T1000 (cell line): Measurements from ENCODE around the gene TAGLN2.

ENCODE experiments used
- DNase-seq: peaks from one replicate; lab custom pipeline; 2025; ENCODE audit warnings: mixed read lengths; lab: John Stamatoyannopoulos, UW

The TAGLN2 gene

DNA sequence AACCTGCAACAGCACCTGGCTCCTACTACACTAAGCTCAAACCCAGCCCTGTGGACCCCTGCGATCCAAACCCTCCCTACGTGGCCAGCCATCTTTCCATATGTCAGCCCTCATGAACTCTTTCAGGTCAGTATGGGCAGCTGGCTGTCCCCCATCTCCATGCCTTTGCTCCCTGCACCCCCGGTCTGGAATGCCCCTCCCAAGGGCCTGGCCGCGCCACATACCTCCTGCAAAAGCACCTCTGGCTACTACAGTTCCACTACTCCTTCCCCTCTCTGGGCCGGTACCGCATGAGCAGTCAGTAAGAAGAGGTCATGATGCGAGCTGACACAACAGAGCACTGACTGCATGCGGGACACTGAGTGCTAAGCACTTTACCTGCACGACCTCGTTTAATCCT is 10.0 kb upstream of the TAGLN2 start:
- DNase-seq: no peak

DNA sequence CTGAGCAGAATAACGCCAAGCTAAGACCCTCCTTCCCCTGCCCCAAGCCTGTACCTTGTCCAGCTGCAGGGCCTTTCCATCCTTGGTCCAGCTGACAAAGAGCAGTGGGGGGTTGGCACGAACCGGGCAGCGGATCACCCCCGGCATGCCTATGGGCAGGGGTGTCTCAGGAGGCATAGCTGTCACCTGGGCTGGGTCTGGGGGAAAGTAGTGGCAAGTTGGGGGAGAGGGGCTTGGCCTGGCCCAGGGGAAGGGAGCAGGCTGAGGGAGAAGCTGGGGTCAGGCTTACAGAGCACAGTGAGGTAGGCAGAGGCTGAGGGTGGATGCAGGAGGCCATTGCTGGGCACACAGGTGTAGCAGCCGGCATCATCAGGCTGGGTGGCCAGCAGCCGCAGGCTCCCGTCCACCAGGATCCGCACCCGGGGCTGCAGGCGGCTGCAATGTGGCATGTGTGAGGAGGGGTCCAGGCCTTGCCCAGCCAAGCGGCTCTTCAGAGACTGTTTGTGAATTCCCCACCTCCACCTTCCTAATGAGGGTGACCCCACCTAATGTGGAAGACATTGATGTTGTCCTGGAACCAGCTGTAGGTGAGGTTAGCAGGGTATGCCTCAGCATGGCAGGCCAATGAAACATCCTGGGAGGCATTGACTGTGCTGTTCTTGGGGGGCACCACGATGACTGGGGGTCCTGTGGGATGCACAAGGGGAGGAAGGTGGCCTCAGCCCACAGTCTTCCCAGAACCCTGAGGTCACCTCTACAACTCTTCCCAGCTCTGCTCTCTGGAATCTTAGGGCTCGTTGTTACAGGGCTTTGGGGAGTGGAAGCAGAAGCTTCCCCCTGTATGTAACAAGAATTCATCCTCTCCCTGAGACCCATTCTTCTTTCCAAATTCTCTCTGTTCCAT is 9.1 kb upstream of the TAGLN2 start:
- no peak for DNase-seq

DNA sequence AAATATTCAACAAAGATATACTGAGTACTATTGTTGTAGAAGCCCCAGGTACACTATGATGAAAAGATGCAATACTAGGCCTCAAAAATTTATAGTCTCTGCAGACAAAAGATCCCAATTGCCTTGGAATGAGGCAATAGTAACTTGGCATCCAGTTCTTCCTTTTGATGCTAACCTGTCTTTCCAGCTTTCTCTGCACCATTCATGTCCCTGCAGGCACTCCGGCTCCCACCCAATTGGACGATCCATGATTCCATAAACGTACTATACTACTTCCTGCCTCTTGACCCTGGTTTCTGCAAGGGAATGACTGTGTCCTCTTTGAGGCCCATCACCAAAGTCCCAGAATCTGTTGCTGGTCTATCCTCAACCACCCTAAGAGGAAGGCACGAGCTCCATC is 8.0 kb upstream of the TAGLN2 start:
- DNase-seq: no peak

DNA sequence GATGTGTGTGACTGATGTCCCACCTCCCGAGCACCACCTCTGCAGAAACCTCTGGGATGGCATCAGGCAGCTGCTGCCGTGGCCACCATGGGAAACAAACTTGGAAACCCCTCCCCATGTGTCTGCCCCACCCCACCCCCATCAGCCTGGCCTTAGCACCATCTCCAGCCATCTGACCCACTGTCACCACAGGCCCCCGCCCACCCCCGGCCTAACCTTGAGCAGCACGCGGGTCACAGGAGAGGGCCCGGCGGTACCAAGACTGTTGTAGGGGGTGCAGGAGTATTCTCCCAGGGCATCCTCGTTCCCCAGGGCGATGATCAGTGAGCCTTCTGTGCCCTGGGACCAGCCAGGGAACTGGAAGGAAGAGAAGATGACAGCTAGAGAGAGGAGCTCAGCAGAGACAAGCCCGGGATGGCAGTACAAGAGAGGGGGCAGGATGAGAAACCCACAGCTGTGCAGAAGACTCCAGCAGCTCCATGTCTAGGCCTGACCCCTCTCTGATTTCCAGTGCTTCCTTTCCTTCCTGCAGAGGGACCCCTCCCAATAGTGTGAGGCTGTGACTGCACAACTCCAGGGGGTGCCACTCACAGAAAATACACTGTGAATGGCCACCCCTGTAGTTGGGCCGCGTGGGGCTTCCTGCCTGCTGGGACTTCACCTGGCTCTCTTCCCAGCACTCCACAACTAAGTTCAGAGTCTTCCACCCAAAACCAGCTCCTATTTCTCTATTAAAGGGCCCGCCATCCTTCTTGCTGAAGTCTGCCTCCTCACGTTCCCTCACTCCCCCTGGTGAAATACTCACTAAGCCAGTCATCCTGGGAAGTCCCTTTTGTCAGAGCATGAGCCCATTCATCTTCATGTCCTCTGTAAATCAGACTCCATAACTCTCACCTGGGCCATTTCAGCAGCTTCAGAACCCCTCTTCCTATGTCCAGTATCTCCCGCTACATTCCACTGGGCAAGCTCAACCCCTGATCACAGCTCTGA is 7.3 kb upstream of the TAGLN2 start:
- no peak for DNase-seq

DNA sequence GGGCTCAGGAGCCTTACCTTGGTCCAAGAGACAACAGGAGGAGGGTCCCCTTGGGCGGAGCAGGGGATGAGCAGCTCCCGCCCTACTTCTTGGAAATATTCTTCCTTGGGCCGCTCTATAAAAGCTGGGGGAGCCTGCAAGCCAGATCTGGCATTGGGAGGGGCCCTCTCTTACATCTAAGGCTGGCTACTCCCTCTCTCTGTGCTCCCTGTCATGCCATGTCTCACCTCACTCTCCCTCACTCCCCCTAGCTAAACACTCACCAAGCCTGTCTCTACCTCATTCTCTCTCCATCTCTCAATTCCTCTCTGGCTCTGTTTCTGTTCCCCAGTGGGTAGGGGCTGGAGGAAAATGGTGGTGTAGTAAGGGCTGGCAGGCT is 6.5 kb upstream of the TAGLN2 start:
- no peak for DNase-seq

DNA sequence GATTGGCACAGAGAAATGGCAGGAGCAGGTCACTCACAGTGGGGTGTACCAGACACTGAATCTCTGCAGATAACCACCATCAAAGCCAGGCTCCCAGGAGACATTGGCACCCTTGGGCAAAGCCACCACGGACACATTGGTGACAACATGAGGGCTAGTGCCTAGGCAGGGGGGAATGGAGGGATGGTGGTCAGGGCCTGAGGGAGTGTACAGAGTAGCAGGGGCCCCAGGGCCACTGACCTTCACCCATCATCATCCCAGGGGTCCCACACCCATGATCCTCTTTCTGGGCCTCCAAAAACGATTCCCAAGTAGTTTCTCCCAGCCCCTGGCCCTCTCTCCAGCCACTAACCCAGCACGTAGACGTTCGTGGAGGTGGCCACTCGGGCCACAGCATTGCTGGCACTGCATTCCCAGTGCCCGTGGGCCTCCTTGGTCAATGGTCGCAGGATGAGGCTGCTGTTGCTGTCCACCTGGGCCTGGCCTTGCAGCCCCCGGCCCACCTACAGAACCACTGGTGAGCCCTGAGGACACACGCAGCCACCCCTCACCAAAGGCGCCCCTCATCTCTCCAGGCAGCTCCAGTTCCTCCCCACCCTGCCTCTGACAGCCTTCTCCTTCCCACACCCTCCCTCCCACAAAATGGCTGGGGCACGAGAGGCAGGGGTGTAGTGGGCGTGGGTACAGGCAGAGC is 5.9 kb upstream of the TAGLN2 start:
- no peak for DNase-seq

DNA sequence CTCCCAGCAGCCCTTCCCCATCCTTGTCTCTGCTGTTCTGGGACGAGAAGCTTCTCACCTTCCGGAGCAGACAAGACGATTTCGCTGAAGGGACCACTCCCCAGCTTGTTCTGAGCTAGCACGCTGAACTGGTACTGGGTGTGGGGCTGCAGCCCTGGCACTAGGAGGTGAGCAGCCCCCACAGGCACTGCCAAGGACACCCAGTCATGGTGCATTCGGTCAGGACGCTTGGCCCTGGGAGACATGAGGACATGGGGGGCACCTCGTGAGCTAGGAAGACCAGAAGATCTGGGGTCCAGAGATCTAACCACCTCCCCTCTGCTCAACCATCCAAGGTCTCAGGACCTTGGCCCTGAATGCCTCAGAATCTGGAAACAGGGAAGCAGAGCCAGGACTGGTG is 5.3 kb upstream of the TAGLN2 start:
- DNase-seq: no peak

DNA sequence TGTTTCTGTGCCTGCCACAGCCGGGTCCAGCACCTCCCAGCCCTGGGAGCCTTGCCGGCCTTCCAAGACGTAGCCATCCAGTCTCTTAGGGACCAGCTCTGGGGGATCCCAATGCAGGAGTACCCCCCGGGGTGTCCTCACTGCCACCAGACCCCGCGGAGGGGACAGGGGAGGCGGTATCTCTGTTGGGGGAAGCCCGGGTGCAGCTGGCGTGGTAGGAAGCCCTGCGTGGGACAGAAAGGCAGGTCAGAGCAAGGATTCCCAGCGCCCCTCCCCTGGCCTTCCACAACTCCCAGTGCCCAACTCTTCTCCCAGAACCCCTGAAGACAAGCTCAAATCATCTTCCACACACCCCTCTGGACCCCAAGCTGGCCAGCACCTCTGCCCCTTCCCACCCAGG is 4.9 kb upstream of the TAGLN2 start:
- DNase-seq: no peak

DNA sequence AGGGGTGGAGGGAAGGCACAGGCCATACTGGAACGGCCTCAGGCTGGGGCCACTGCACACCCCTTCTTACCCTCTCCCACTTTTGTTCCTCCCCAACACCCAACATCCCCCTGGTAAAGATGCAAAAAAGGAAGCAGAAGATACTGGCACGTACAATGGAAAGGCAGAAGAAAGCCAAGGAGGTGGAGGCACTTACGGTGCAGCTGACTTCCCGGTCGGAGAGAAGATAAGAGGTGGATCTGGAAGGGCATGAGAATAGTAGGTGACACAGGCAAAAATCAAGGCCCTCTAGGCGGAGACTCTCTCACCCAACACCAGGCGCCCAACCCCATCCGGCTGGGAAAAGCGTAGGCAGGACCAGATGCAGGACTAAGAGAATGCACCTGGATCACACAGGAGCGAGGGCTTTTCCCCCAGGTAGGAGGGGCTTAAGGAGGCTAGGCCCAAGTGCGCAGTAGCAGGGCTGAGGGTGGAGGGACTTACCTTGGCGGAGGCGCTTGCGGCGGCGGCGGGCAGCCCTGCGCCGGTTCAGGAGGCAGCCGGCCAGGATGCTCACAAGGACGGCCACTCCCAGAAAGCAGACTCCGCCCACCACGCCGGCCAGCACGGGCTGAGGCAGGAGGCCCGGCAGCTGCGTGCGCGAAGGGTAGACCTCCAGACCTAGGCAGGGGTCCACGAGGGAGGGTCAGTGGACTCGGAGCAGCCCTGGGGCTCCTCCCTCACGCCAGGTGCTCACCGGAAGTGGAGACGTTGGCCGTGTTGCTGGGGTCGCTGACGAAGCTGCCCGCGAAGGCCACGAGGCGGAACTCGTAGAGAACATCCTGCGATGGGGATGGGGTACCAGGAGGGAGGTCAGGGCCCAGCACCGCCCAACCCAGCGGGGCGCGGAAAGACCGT is 4.1 kb upstream of the TAGLN2 start:
- no peak for DNase-seq

DNA sequence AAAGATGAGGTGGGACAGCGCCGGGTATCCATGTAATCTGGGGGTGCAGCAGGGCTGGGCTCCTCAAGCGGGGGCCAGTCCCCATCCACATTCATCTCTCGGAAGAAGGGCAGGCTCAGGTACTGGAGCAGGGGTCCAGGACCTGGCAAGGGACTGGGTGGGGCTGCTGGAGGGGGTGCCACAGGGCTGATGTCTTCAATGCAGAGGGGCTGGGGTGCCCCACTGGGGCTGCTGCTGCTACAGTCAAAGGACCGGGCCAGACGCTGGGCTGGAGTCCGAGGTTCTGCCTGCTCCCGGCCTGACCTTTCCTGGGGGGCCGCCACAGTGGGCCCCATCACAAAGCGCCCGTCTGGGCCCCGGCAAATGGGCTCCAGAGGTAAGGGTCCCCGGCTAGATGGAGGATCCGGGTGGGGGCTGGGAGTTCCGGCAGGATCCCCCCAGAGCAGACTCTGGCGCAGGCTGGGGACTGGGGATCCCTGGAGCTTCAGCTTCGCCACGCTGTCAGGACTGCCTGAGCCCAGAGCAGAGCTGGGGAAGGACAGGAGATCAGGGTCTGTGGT is 3.3 kb upstream of the TAGLN2 start:
- no peak for DNase-seq

DNA sequence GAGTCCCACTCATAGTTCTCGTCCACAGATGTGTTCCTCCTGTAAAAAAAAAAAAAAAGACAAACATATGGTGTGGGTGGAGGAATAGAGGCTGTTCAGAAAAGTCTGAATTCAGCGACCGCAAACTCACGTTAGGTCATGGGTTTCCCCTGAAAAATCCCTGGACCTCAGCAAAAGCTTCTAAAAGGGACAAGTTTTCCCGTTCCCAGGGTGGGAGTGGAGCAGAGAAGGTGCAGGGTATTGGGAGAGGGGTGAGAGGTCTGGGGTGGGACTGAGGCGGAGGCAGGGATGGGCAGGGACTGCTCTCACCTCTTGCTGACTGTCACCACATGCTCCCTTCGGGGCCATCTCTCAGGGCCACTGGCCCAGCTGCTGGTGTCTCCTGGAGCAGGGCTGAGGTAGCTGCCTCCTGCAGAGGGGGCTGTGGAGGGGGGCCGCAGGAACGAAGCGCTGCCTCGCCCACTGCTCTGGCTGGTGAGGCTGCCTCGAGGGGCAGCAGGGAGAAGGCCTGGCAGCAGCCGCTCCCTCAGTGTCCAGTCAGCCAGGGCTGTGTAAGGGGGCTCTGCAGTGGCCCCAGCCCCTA is 2.6 kb upstream of the TAGLN2 start:
- no peak for DNase-seq

DNA sequence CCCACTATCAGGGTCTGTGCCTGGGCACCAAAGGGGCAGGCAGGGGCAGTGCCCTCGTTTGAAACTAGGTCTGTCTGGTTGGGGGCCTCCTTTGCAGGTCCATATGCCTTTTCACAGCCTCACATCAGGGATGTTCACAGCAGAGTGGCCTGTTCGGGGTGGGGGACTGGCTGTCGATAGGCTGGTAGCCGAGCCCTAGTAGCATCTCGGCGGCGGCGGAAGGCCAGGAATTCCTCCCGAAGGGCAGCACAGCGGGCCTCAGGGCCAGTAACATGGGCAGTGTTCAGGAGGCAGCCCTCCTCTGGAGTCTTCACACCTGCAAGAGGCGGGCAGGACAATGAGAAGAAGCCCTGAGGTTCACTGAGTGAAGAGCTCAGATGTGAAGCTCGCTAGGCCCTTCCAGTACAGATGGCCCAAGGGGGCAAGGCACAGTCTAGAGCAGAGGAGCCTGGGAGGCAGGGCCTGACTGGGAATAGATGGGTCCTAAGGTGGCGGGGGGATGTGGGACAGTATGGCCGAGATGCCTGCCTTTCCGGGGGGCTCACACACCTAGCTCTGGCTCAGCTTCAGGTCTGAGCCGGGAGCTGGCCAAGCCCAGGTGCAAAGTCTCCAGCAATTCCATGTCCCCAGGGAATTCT is 2.0 kb upstream of the TAGLN2 start:
- no peak for DNase-seq

DNA sequence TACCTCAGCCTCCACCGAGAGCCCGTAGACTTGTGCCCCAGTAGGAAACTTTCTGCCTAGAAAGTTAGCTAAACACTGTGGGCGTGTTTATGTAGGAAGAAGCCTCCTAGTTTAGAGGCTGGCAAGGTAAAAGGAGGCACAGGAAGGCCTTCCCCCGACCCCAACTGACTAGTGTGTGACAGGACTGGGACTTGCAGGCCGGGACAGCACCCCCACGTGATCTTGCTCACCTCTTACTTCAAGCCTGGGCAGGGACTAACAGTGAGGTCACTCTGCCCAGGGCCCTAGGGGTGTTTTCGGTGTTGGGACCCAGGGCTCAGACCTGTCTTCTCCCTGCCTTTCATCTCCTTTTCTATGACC is 392 bp upstream of the TAGLN2 start:
- DNase-seq: no peak

DNA sequence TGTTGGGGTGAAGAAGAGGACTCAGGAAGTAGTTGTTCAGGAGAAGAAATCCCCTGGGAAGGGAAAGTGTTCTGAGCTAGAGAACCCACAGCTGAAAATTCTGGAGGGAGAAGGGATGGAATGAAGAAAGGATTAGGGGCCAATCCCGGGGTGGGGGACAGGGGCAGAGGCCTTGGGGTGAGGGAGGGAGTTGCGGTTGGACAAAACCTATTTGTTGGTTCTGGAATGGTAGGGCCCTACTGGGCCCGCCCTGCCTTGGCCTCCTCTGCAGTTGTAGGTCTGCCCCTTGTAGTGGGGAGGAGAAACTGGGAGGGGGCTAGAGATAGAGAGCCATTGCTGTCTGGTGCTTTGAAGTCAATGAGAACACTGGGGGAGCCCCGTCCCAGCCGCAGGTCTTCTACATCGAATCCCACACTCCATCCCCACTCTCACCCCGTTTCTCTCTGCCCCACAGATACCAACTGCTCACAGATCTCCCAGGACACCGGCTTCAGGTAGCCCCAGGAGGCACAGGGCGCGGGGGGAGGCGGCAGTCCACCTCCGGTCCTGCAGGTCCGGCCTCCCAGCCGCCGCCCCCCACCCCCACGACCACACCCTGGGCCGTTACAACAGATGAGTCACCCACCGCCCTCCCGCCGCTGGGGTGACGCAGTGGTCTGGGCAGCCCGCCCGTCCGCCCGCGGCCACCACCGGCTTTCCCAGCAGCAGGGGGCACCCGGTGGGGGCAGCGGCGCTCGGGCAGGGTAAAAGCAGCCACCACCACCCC is 1.1 kb downstream of the TAGLN2 start:
- peak; percentile 87 for DNase-seq

DNA sequence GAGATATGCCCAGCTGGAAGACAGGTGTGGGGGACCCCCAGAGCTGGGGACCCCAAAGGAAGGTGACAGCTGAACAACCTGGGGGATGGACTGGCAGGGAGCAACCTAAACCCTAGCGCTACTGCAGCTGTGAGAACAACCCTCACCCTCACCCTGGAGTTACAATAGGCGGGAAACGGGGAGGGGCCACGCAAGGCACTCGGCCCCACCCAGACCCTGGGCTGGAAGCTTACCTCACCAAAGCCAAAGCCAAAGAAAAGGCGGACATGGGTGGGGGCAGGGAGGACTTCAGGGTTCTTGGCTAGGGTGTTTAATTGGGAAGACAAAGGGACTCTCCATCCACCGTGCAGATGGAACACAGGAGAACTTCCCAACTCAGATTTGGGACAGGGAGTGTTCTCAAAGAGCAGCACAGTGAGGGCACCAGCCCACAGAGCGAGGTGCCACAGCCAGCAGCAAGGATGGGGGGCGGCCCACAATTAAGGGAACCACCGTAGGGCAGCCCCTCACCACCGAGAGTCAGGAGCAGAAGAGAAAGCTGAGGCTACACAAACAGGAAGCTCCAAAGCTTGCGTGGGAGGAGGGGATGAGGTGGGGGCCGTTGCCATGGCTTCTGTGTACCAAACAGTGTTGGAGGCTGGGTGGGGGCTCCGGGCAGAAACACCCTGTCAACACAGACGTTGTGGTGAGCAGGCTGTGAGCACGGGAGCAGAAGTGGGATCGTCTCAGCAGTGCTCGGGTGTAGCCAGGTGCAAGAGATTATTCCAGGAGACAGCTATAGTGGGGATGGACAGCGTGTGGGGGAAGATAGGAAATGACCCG is 1.9 kb downstream of the TAGLN2 start:
- peak; percentile 24 for DNase-seq

DNA sequence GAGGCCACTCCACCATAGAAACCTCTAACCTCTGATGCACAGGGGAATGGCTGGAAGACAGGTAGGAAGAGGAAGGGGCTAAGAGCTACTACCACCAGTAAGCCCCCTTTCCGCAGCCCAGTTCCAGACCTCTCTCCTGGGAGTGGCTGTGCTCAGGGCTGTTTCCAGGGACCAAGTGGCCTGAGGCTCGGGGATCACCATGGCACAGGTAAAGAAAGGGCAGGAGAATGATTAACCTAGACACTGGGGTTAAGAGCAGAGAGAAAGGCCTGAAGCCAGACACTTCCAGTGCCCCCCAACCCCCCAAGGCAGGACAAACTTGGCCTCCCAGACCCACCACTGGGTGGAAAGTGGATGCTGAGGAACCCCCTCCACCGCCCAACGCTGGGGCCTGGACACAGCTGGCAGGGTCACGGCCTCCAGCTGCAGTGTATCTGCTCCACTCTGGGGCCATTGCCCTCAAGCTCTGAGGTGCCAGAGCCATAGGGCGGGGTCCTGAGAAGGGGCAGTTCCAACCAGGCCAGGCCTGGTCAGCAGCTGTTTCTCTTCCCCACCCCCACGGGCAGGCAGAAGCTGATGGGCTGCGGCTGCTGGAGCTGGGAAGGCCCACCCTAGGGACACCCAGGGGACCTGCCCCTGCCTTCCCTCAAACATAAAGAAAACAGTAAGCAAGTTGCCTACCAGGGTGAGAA is 2.6 kb downstream of the TAGLN2 start:
- no peak for DNase-seq

DNA sequence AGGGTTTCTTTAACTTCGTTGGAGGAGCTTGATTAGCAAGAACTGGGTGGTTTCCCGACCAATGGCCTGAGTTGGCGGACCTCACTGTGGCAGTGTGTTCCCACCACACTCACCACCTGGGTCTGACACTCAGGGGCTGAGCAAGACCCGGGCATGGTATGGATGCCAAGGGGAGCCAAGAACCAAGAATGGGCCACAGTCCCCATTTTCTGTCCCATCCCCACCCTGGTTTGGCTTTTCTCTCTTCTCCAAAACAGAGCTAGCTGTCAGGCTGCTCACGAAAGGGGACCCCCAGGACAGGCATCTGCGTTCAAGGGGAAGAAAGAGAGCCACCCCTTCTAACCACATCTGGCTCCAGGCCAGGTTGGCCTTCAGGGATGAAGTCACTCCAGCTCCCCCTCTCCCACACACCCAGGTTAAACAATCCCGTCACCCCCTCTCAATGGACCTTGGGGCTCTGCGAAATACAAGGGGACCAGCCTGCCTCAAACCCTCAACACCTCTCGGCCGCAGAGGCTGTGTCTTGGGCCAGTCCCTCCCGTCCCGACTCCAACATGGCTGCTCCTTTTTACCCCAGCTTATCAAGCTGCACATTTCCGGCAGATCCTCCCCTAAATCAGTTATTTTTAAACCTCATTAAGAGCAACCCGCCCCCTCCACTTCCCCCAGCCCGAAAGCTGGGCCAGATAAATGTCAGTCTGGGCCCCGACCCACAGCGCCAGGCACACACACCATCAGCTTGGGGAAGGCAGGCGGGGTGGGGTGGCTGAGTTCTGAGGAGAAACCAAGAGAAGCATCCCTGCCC is 3.4 kb downstream of the TAGLN2 start:
- no peak for DNase-seq
